Activated CD4-positive, alpha-beta T cell treated with anti-CD3 and anti-CD28 coated beads, Interleukin-2, amount 10 ng/mL, durations not matched to agents 7 days and 5 days (primary cell): ENCODE results near the gene TMC7. TPM values are rescaled to one million over a fixed set of nuclear protein-coding genes. Genes with fewer than 3 reads are reported as not detected.

Source experiments
- CTCF ChIA-PET: fragments of 350-600 bp; sonication (Branson Sonifier 250); formaldehyde crosslinking; loops from one replicate; lab custom pipeline; 2021; ENCODE audit warnings: antibody characterized with exemption; lab: Charles Lee
- POLR2A ChIA-PET: fragments of 350-600 bp; sonication (Branson Sonifier 250); formaldehyde crosslinking; loops from one replicate; lab custom pipeline; 2021; ENCODE audit warnings: antibody characterized with exemption; lab: Charles Lee
- DNase-seq: peaks from one replicate; pipeline ENCODE4 v3.0.0-alpha.2; 2020
- H3K27ac Mint-ChIP-seq: one replicate; pipeline ENCODE4 v1.8.0; 2021; ENCODE audit warnings: mild to moderate bottlenecking, moderate library complexity, mixed read lengths
- H3K27me3 Mint-ChIP-seq: one replicate; pipeline ENCODE4 v1.8.0; 2021; ENCODE audit warnings: mixed read lengths
- H3K36me3 Mint-ChIP-seq: one replicate; pipeline ENCODE4 v1.8.0; 2021; ENCODE audit warnings: low read depth, mixed read lengths
- H3K4me1 Mint-ChIP-seq: one replicate; pipeline ENCODE4 v1.8.0; 2021; ENCODE audit warnings: mixed read lengths
- H3K4me3 Mint-ChIP-seq: one replicate; pipeline ENCODE4 v1.8.0; 2021; ENCODE audit warnings: mild to moderate bottlenecking, moderate library complexity, mixed read lengths
- H3K9me3 Mint-ChIP-seq: one replicate; pipeline ENCODE4 v1.8.0; 2021; ENCODE audit warnings: mixed read lengths
- total RNA-seq, 2 experiments: library from RNA; stranded (reverse); gene quantifications; one replicate each; pipeline ENCODE4 v1.2.3, GENCODE V29; 2021

The TMC7 gene
- total RNA-seq, 2 experiments from 2014 or later: not detected

DNA sequence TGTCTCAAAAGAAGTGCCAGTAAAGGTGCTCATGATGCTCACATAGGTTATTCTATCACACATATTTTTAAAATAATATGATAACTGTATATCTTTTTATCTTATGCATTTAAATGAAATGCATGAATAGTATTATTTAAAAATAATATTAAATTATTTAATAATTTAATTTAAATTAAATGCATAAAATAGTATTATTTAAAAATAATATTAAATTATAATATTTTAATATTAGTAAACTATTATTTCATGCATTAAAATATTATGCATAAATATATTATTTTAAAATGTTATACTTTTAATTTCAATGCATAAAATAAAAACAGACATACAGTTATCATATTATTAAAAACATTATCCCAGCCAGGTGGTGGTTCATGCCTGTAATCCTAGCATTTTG, 33.4 kb downstream of the TMC7 start:
- no peak overlapping the region for H3K4me3 Mint-ChIP-seq
- H3K27me3 Mint-ChIP-seq: no peaks in the 10 kb centered on the region
- H3K27ac Mint-ChIP-seq: no peak overlapping the region
- no peaks in the 10 kb centered on the region for H3K9me3 Mint-ChIP-seq
- CTCF ChIA-PET: no interaction called here
- POLR2A ChIA-PET: no interaction called here
- no peaks in the 10 kb centered on the region for H3K4me1 Mint-ChIP-seq
- no peaks in the 10 kb centered on the region for H3K36me3 Mint-ChIP-seq
- DNase-seq: no peak

DNA sequence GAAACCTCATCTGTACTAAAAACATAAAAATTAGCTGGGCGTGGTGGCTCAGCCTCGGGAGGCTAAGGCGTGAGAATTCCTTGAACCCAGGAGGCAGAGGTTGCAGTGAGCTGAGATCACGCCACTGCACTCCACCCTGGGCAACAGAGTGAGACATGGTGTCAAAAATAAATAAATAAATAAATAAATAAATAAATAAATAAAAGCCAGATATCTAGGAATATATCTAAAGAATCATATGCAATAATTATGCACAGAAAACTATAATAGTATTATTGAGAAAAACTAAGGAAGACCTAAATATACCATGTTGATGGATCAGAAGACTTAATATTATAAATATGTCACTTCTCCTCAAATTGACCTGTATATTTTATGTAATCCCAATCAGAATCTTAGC, 37.0 kb downstream of the TMC7 start:
- POLR2A ChIA-PET: no interaction called here
- no peaks in the 10 kb centered on the region for H3K4me1 Mint-ChIP-seq
- no peak overlapping the region for H3K4me3 Mint-ChIP-seq
- no peaks in the 10 kb centered on the region for H3K27me3 Mint-ChIP-seq
- H3K36me3 Mint-ChIP-seq: no peaks in the 10 kb centered on the region
- DNase-seq: no peak
- H3K27ac Mint-ChIP-seq: no peak overlapping the region
- no peaks in the 10 kb centered on the region for H3K9me3 Mint-ChIP-seq
- CTCF ChIA-PET: interaction anchor here (0.8 to 1.0 kb wide), 2 partner anchors 145 to 481 kb away, joined by 3 read pairs; no protein-coding TSS in a partner anchor

DNA sequence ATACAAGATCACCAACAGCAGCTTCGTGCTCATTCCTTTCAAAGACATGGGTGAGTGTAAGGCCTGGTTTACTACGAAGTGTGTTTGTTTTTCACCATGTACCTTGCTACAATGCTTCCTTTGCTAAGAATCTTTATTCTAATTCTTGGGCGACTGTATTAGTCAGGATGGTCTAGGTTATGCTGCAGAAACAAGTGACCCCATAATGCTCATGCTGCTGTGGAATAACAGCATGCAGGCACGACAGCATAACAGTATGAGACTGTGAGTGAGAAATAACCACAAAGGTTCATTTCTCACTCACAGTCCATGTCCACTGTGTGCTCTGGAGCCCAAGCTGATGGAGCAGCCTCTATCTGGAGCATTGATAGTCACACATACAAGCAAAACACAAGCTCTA, 38.0 kb downstream of the TMC7 start:
- POLR2A ChIA-PET: no interaction called here
- DNase-seq: no peak
- CTCF ChIA-PET: no interaction called here
- Mint-ChIP-seq H3K4me1 (no peaks in the 10 kb centered on the region), H3K36me3 (no peaks in the 10 kb centered on the region), H3K4me3 (no peak overlapping the region), H3K9me3 (no peaks in the 10 kb centered on the region), H3K27me3 (no peaks in the 10 kb centered on the region), H3K27ac (no peak overlapping the region)

DNA sequence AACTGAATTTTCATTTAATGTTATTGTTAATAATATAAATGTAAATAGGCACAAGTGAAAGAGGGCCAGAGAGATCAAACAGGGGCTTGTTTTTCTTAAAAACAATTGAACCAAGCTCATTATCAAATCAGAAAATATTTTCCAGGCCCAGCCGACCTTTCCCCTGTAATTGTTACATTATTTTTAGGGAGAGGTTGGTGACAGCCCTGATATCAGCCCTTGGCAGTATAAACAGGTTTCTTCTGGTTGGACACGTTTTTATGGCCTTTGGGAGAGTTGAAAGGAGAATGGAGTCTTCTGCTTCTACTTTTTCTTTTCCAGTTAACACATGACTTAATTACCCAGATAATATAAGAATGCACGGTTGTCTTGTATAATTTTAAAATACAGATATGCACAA, 43.7 kb downstream of the TMC7 start:
- no peaks in the 10 kb centered on the region for H3K9me3 Mint-ChIP-seq
- CTCF ChIA-PET: no interaction called here
- no peaks in the 10 kb centered on the region for H3K36me3 Mint-ChIP-seq
- H3K27me3 Mint-ChIP-seq: no peaks in the 10 kb centered on the region
- H3K4me1 Mint-ChIP-seq: no peaks in the 10 kb centered on the region
- POLR2A ChIA-PET: no interaction called here
- no peak overlapping the region for H3K4me3 Mint-ChIP-seq
- H3K27ac Mint-ChIP-seq: no peak overlapping the region
- DNase-seq: no peak

DNA sequence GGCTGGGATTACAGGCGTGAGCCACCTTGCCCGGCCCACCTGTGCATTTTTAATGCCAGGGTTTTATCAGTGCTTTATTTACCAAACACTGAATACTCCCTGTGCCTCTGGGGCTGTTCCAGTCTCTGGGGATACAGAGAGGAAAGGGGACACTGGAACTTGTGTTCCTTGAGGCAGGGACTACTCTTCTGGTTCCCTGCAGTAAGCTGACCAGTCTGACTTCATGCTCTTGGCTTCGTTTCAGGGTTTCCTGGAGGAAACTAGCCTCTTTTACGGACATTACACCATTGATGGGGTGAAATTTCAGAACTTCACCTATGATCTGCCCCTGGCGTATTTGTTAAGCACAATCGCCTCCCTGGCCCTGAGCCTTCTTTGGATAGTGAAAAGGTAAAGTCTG, 46.2 kb downstream of the TMC7 start:
- H3K36me3 Mint-ChIP-seq: no peaks in the 10 kb centered on the region
- no peak overlapping the region for H3K27ac Mint-ChIP-seq
- ChIA-PET POLR2A (no interaction called here), CTCF (no interaction called here)
- H3K9me3 Mint-ChIP-seq: no peaks in the 10 kb centered on the region
- no peak overlapping the region for H3K4me3 Mint-ChIP-seq
- H3K4me1 Mint-ChIP-seq: no peaks in the 10 kb centered on the region
- no peak for DNase-seq
- no peaks in the 10 kb centered on the region for H3K27me3 Mint-ChIP-seq

DNA sequence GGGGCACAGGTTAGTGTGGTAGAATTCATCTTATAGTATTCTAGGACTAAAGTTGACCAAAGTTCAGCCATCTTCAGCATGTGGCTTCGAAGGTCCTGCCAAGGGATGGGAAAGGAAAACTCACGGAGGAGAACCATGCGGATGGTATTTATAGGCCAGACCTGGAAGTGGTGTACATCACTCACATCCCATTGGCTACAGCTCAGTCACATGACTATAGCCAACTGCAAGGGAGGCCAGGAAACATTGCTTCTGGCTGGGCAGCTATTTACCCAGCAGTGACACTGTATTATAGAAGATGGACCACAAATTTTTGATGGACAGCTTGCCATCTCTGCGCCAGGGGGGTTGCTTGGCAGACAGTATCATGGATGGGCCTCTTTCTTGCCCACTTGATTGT, 48.0 kb downstream of the TMC7 start:
- CTCF ChIA-PET: no interaction called here
- Mint-ChIP-seq H3K27me3 (no peaks in the 10 kb centered on the region), H3K36me3 (no peaks in the 10 kb centered on the region), H3K27ac (no peak overlapping the region), H3K9me3 (peaks cover 2% of the 10 kb centered on the region), H3K4me3 (no peak overlapping the region), H3K4me1 (no peaks in the 10 kb centered on the region)
- POLR2A ChIA-PET: no interaction called here
- no peak for DNase-seq

DNA sequence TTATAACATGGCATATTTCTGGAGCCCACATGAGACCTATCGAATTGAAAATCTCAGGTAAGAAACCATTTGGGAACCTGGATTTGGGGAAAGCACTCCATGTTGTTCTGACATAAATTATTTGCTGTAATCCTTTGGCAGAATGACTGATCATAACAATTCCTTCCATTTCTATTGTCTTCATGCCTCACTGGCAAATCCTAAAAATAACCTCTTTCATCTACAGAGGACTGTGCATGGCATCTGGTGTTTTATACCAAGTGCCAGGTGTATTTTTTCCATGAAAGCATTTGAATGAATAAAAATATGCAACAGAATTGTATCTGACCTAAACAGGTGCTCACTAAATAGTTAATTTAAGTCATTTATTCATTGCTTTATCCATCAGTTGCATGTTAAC, 50.0 kb downstream of the TMC7 start:
- Mint-ChIP-seq H3K4me3 (no peak overlapping the region), H3K27ac (no peak overlapping the region), H3K4me1 (no peaks in the 10 kb centered on the region), H3K9me3 (peaks cover 2% of the 10 kb centered on the region), H3K36me3 (no peaks in the 10 kb centered on the region), H3K27me3 (no peaks in the 10 kb centered on the region)
- CTCF ChIA-PET: no interaction called here
- POLR2A ChIA-PET: no interaction called here
- DNase-seq: no peak

DNA sequence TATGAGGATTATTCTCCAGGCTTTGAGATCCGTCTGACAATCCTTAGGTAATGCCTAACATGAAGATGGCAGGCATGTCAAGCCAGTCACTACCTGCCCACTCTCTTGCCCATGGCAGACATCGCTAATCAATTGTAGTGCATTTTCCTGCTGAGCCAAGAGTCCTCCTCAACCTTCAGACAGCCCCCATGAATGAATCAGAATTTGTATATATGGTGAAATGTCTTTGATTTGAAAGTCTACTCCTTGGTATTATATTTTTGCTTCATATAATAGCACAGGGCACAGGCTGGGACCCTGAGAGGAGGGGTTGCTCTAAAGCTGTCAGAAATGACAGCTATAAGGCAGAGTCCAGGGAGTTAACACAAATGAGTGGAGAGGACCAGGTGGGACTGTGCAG, 56.7 kb downstream of the TMC7 start:
- ChIA-PET CTCF (no interaction called here), POLR2A (no interaction called here)
- Mint-ChIP-seq H3K27ac (no peak overlapping the region), H3K27me3 (no peaks in the 10 kb centered on the region), H3K36me3 (no peaks in the 10 kb centered on the region), H3K4me3 (no peak overlapping the region), H3K4me1 (no peaks in the 10 kb centered on the region), H3K9me3 (peaks cover 2% of the 10 kb centered on the region)
- DNase-seq: no peak

DNA sequence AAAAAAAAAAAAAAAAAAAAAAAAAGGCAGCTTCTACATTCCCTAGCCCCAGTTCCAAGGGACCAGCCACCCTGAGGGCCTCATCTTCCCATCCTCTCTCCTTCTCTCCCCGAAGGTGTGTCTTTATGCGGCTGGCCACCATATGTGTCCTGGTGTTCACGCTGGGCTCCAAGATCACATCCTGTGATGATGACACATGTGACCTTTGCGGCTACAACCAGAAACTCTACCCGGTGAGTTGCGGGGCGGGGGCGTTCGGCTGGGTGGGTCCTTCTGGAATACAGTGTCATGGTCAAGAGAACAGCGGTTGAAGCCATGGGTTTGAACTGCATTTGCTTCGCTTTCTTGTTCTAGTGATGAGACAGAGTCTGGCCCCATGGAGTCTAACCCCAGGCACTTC, 61.0 kb downstream of the TMC7 start:
- ChIA-PET POLR2A (no interaction called here), CTCF (no interaction called here)
- no peaks in the 10 kb centered on the region for H3K9me3 Mint-ChIP-seq
- no peaks in the 10 kb centered on the region for H3K4me1 Mint-ChIP-seq
- H3K4me3 Mint-ChIP-seq: no peak overlapping the region
- no peaks in the 10 kb centered on the region for H3K36me3 Mint-ChIP-seq
- DNase-seq: no peak
- no peaks in the 10 kb centered on the region for H3K27me3 Mint-ChIP-seq
- no peak overlapping the region for H3K27ac Mint-ChIP-seq

DNA sequence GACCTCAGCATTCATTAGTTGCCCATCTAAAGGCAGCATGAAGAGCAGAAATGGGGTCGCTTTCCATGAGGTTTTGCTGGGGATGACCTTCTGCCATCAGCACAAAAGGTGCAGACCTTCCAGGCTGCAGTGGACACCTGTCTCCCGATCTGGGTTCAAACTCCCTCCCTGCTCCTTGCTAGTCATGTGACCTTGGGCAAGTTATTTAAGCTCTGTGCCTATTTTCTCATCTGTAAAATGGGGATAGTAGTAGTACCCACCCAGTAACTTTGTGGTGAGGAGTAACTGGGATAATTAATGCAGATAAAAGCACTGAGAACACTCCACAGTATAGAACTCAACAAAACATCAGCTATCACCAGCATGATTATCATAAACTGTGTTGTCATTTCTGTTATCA, 62.3 kb downstream of the TMC7 start:
- Mint-ChIP-seq H3K4me3 (no peak overlapping the region), H3K9me3 (no peaks in the 10 kb centered on the region), H3K4me1 (no peaks in the 10 kb centered on the region), H3K36me3 (no peaks in the 10 kb centered on the region), H3K27me3 (no peaks in the 10 kb centered on the region), H3K27ac (no peak overlapping the region)
- ChIA-PET CTCF (no interaction called here), POLR2A (no interaction called here)
- no peak for DNase-seq

DNA sequence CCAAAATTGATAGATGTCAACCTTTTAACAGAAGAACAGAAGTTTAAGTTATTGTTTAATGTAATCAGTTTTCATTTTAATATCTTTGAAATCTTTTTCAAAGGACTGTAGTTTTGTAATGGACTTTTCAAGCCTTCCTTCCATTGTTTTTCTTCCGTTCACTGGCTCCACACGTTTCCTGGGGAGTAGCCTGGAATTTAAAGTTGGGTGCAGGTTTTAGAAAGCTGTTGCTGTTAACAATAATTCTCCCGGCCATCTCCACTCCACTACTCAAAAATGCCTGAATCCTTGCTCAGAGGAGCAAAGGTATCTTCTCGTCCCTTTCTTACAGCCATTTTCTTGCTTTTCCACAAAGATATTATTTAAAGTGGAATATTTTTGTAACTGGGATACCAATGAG, 79.0 kb downstream of the TMC7 start:
- POLR2A ChIA-PET: no interaction called here
- H3K4me3 Mint-ChIP-seq: no peak overlapping the region
- no peak overlapping the region for H3K27ac Mint-ChIP-seq
- peaks cover 6% of the 10 kb centered on the region for H3K4me1 Mint-ChIP-seq
- no peaks in the 10 kb centered on the region for H3K36me3 Mint-ChIP-seq
- H3K27me3 Mint-ChIP-seq: no peaks in the 10 kb centered on the region
- CTCF ChIA-PET: no interaction called here
- DNase-seq: no peak
- H3K9me3 Mint-ChIP-seq: no peaks in the 10 kb centered on the region

DNA sequence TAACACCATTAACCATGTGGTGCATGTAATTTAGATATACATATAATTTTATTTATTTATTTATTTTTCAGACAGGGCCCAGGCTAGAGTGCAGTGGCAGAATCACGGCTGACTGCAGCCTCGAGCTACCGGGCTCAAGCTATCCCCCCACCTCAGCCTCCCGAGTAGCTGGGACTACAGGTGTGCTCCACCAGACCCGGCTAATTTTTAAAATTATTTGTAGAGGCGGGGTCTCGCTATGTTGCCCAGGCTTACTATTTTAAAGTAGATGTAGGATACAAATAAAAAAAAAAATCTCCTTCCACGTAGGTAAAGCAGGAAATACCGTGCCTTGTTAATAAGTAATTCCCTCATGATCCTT, 83.2 kb downstream of the TMC7 start:
- no peaks in the 10 kb centered on the region for H3K27me3 Mint-ChIP-seq
- peak overlapping the region; percentile 100 for H3K27ac Mint-ChIP-seq
- no peaks in the 10 kb centered on the region for H3K36me3 Mint-ChIP-seq
- POLR2A ChIA-PET: interaction anchor here (0.8 kb wide), 1 partner anchor 266 kb away, joined by 3 read pairs; the partner anchor contains the start of gene ARL6IP1
- peaks cover 17% of the 10 kb centered on the region for H3K4me1 Mint-ChIP-seq
- no peaks in the 10 kb centered on the region for H3K9me3 Mint-ChIP-seq
- peak overlapping the region; percentile 89 for H3K4me3 Mint-ChIP-seq
- CTCF ChIA-PET: interaction anchor here (0.8 to 1.4 kb wide), 7 partner anchors 9 to 489 kb away, joined by 3 read pairs; partner anchors contain the start of gene VPS35L
- DNase-seq: no peak

DNA sequence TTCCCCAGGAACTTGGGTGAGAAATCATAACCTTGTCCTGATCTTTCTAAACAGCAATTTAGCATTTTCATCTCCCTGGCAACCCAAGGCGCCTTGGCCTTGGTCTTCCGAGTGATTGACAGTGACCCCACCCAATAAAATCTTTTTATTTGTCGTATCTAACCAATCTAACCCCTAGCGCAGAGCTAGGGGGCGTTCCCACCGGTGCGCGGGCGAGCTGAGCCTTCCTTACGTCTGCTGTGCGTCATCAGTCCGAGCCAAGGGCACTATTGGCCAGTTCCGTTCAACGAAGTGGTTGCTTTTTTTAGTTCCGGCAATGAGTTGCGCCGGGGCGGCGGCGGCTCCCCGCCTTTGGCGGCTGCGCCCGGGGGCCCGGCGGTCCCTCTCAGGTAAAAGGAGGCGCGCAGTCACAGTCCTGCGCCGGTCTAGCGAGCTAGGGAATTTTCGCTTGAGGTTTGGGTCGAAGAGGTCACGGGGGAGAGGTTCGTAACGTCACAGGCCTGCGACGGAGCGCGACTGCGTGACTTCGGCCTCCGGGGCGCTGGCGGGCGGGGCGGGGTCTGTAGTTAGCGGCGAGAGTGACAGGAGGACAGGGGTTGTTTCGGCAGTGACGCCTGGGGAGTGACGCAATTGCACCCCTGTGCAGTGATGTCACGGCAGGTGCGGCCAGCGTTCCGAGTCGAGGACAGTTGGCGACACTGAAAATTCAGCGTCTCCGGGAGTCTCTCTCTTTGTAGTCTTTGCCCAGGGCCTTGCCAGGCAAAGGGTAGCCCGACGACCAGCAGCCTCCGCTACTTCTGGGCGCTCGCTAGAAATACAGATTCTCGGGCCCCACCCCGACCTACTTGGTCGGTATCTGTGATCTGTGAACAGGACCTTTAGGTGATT, 83.9 kb downstream of the TMC7 start, which contains the start of gene COQ7:
Gene COQ7 (plus strand): TSS at position 266 of the 888 bp plus-strand sequence. CDS start 51 bp downstream, at position 317.
- POLR2A ChIA-PET: interaction anchor here (0.8 kb wide), 1 partner anchor 266 kb away, joined by 3 read pairs; the partner anchor contains the start of gene ARL6IP1
- H3K36me3 Mint-ChIP-seq: no peaks in the 10 kb centered on the region
- no peaks in the 10 kb centered on the region for H3K9me3 Mint-ChIP-seq
- H3K27me3 Mint-ChIP-seq: no peaks in the 10 kb centered on the region
- peak; percentile 98 for DNase-seq
- peak within 1 kb of the TSS; percentile 100 for H3K27ac Mint-ChIP-seq
- CTCF ChIA-PET: interaction anchor here (0.8 to 1.4 kb wide), 7 partner anchors 8 to 488 kb away, joined by 3 read pairs; partner anchors contain the start of gene VPS35L
- H3K4me3 Mint-ChIP-seq: peak within 1 kb of the TSS; percentile 89
- H3K4me1 Mint-ChIP-seq: peaks cover 17% of the 10 kb centered on the region
